Stimulated activated CD4-positive, alpha-beta T cell treated with anti-CD3 and anti-CD28 coated beads, Interleukin-2, amount 100 ng/mL, for 4 hours (primary cell): ENCODE measurements around the gene YPEL3.

Experiments used
- DNase-seq: peaks from one replicate; pipeline ENCODE4 v3.0.0-alpha.2; 2020; ENCODE audit warnings: low read depth

The YPEL3 gene

DNA sequence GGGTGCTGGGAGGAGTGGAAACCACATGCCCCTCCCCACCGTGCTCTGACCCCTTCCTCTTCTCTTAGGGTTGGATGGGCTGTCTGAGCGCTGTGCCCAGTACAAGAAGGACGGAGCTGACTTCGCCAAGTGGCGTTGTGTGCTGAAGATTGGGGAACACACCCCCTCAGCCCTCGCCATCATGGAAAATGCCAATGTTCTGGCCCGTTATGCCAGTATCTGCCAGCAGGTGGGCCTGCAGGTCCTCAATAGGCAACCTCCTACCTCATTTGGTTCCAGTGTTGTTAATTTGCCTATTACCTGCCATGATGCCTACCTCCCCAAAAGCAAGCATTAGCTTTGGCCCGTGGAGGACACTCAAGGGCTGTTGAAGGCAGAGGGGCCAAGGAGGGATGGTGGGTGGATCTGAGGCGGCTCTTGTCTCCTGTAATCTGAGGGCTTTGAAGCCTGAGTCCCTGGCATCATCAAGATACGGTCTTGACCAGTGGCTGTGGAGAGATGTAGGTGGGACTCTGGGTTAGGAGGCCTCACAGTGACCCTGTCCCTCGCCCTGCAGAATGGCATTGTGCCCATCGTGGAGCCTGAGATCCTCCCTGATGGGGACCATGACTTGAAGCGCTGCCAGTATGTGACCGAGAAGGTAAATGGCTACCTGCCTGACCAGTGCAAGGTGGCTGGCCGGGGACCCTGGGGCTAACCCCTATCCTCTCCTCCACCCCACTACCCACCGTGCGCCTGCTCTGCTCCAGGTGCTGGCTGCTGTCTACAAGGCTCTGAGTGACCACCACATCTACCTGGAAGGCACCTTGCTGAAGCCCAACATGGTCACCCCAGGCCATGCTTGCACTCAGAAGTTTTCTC, 27.0 kb downstream of the YPEL3 start:
- peak; percentile 54 for DNase-seq

DNA sequence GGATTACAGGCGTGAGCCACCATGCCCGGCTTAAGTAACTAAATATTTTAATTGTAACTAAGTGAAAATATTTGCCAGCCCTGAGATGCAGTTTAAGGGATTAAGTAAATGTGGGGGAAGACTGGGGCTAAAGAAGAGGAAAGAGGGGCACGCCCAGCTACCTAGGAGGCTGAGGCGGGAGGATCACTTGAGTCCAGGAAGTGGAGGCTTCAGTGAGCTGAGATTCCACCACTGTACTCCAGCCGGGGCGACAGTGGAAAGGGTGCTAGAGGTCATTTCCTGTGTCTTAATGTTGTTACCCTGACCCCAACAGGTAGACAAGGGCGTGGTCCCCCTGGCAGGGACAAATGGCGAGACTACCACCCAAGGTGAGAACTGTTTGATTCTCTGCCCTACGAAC, 27.7 kb downstream of the YPEL3 start:
- no peak for DNase-seq

DNA sequence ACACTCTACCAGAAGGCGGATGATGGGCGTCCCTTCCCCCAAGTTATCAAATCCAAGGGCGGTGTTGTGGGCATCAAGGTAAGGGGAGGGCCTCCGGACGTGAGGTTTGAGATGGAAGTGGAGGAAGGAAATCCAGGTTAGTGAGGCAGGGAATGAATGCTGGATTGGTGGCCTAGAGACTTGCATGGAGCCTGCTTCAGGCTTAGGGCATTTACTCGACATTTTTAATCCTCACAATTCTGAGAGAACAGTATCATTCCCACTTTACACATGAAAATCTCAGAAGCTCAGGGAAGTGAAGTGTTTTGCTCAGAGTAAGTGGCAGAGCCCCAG, 28.5 kb downstream of the YPEL3 start:
- no peak for DNase-seq

DNA sequence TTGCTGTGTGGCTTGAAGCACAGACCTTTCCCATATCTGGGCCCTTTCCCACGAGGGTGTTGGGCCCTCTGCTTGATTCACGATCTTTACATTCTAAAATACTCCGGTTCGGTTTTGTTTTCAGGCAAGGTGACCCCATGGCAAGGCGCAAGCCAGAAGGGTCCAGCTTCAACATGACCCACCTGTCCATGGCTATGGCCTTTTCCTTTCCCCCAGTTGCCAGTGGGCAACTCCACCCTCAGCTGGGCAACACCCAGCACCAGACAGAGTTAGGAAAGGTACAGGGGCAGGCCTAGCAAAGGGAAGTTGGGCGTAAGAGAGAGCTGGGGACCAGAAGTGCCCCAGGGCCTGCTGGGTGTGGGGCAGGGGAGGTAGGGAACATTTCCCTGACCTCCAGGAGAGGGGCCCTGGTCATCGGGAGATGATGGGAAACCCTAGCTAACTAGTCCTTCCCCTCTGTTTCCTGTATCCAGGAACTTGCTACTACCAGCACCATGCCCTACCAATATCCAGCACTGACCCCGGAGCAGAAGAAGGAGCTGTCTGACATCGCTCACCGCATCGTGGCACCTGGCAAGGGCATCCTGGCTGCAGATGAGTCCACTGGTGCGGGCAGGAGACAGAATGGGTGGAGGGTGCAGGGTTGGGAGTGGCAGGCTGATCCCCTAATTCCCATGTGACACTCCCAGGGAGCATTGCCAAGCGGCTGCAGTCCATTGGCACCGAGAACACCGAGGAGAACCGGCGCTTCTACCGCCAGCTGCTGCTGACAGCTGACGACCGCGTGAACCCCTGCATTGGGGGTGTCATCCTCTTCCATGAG, 29.0 kb downstream of the YPEL3 start:
- no peak for DNase-seq

DNA sequence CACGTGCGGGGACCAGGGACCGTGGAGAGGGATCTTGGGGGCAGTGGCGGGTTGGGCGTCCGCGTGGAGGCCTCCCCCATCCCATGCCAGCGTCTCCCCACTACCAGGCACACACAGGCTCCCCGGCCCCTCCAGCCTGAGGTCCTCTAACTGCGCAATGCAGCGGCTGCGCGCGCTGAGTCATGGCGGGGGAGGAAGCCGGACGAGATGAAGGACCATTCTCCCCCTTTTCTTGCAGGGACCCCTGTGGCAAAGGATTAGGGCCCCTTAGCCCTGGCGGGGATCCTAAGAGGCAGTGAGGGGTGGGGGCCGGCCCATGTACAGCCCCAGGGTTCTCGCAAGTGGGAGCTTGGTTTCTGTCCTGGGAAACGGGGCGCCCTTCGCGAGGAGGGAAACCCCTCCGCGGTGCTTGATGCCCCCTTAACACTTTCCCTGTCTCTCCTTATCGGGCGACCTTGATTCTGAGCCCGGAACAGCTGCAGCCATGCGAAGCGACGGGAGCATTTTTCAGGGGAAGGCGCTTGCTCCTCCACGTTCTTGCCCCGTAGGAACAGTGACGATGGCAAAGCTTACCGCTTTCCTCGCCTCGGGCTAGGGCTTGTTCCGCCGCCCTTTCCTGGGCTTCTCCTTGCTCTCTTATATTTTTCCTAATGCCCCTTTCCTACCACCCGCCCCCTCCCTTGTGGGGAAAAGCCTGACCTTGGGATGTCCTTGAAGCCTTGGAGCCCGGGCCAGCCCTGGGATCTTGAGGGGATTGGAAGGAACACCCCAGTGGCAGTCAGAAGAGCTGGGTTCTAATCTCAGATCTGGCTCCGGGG, 29.9 kb downstream of the YPEL3 start:
- DNase-seq: no peak

DNA sequence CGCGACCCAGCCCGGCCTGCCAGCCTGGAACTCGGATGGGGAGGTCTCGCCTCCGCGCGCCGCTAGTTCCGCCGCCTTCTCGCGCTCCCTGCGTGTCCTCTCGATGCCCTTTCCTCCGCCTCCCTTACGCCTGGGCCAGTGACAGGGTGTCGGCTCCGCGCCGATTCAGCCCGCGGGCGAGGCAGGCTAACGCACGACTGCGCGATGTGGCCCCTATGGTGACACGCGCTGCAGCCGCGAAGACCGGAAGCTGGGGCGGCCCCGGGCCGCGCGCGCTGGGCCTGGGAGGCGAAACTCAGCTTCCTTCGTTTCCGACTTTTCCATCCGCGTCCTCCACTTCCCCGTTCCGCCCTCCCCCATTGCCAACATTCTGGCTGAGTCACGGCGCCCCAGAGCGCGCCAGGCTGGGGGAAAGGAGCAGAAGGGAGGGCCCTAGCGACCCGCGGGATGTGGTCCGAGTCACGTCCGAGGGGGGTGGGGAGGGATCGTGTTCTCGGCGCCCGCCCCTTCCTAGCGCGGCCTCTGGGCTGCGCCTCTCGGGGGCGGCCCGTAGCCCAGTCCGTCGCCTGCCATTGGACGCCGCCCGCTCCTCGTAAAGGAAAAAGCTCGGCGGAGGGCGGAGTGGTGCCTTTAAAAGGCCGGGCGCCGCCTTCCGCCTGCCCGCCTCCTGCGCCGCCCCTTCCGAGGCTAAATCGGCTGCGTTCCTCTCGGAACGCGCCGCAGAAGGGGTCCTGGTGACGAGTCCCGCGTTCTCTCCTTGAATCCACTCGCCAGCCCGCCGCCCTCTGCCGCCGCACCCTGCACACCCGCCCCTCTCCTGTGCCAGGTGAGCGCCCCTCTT, 30.7 kb downstream of the YPEL3 start, which contains the start of gene ALDOA:
TSS of gene ALDOA (plus strand) at position 659 of the 841 bp plus-strand sequence. CDS start 1,138 bp downstream, outside the sequence.
- peak; percentile 94 for DNase-seq

DNA sequence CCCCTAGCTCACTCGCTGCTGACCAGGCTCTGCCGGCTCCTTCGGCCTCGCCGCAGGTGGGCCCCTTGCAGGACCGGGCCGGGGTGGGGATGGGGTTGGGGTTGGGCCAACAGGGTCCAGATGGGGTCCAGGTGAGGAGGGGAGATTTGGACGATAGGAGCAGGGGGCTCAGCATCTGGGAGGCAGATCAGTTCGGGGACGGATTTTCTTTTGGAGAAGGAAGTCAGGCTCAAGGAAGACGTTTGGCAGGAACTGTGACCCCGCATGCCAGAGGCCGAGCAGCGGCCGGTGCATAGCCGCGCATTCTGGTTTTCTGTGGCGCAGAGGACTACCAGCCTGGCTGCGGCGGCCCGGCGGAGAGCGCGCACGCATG, 31.3 kb downstream of the YPEL3 start:
- DNase-seq: no peak

DNA sequence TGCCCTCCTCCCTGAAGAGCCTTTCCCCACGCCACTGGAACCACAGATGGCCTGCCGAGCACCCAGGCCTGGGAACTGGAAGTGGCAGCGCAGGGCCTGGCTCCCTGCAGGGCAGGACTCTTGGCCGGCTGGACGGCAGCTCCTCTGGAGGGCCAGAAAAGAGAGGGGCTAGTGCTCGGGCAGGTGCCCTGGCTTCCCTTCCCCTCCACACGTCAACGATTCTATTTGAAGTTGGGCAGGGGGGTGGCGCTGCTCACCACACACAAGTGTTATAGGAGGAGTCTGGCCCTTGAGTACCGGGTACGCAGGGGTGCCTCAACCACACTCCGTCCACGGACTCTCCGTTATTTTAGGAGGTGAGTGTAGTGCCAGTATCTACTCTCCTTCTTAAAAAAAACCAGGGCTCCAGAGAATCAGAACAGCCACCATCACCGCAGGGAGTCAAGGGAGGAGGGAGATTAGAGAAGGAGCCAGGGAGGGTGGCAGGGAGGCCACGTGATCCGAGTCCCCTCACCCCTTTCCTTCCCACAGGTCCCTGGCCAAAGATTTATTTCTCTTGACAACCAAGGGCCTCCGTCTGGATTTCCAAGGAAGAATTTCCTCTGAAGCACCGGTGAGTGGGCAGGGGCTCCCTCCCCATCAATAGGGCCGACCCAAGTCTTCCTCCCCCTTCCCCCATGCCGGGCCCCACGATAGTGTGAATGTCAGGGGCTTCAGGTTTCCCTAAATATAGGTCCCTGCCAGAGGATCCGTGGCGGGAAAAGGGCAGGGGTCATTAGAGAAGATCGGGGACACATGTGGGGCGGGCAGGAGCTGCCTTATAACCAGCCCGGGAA, 31.9 kb downstream of the YPEL3 start:
- peak; percentile 60 for DNase-seq

DNA sequence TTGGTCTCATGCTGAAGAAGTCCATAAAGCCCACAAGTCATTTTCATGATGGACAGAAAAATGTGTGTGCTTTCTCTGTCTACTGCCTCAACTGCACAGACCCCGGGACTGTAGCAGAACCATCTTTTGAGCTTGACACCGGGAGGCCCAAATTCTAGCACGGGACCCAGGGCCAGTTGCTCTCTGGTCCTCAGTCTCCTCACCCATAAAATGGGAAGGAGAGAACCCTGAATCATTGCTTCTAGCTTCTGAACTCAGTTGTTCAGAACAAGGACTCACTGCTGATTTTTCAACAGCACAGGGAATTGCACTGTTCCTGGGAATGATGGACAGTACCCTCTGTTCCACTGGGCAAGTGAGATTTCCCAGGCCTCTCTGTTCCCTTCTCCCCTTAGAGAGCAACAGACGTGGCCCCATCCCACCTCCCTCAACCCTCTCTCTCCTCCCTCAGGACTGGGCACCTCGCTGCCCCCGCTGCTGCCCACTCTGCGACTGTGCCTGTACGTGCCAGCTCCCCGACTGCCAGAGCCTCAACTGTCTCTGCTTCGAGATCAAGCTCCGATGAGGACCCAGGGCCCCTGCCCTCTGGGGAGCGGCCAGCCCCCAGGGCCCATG, 32.6 kb downstream of the YPEL3 start:
- DNase-seq: no peak

DNA sequence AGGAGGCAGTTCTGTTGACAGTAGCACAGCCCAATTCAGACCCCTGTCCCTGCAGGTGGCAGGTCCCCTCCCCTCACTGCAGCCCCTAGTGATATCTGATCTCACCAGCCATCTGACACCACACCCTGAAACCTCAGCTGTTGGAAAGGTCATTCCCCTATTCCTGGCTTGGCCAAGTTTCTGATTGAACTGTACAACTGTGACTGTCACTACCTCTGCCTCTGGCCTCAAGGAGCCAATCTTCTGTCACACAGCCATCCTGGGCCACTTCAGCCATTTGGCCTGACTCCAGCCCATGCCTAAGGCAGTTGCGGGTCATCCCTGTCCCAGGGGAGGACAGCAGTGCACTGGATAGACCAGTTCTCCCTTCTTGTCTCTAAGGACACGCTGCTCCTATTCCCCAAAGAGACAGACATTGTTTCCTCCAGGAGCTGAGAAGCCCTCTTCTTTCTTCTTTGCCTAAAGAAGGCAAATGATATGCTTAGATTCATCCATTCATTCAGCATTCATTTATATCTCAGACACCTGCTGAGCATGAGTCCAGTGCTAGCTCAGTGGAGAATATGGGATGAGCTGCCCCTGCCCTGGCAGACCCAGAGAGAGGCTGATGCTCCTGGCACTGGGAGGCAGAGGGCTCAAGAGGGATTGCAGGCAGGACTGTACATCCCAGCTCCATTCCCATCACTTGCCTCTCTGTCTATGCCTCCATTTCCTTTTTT, 35.0 kb downstream of the YPEL3 start:
- no peak for DNase-seq

DNA sequence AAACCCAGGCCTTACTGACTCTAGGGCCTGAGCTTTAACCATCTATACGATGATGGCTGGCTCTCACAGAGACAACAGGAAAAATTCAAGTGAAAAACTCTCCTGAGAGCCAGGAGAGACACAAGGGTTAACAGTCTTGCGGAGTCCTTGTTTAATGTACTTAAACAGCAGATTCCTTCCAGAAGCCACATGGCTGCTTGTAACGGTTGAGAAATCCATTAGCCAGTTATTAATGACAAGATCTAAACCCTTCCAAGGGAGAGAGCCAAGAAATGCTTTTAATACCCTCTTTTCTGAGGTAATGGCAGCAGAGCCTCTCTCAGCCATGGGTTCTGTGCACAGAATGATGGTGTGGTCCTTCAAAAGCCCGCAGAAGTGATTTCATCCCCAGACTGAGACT, 35.7 kb downstream of the YPEL3 start:
- DNase-seq: no peak

DNA sequence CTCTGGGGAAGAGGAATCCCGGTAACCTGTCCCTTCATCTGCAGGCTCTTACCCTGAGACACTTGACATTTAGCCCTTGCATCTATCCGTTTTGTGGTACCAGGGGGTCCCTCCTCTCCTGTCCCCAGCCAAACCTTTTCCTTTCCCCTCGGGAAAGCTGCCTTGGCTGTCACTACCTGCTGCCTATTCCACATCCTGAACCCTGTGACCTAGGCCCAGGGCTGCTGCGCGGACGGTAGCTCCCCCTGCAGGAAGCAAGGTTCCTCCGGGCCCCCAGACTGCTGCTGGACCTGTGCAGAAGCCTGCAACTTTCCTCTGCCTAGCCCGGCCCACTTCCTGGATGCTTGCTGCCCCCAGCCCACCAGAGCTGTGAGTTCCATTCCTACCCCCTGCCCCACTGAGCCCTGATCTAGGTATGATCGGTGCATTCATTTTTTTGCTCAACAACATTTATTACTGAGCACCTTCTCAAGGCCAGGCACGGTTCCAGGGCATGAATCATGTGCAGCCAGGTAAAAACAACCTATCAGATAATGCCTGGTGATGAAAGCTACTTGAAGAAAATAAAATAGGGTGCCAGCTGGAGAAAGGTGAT, 41.0 kb downstream of the YPEL3 start:
- no peak for DNase-seq

DNA sequence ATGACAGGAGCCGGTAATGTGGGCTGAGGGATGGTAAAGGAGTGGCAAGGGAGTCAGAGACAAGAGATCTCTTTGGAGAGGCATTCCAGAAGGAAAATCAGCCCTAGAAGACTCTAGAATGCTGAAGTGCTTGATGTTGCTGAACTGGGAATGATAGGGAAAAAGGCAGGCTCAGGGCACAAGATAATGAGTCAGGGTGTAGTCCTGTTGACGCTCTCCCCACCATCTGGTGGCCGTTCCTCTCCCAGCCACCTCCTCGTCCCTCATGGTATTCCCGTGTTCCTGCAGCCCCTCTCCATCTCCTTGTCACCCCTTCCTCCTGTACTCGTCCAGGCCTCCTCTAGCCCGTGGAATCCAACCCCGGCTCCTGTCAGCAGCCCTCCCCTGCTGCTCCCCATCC, 41.6 kb downstream of the YPEL3 start:
- DNase-seq: no peak

DNA sequence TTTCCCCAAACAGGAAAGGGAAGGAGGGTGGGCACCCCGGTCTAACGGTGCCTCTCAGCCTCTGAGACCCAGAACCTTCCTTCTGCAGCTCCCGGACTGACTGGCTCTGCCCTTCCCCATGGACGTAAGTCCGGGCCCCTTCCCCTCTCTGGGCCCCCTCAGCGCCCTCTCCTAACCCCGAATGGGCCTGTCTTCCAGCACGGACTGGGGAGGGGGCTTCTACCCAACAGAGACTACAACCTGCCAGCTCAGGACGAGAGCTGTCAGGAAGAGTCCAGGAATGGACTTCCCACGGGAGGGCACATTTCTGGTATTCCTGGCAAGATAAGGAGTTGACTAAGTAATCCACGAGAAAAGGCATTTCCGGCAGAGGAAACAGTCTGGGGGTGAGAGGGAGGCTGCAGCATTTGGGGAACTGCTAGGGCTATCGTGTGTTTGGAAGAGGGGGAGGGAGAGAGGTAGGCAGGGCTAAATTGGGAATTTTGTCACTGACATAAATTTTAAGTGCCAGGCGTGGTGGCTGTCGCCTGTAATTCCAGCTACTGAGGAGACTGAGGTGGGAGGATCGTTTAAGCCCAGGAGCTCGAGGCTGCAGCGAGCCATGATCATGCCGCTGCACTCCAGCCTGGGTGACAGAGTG, 42.5 kb downstream of the YPEL3 start:
- DNase-seq: no peak

DNA sequence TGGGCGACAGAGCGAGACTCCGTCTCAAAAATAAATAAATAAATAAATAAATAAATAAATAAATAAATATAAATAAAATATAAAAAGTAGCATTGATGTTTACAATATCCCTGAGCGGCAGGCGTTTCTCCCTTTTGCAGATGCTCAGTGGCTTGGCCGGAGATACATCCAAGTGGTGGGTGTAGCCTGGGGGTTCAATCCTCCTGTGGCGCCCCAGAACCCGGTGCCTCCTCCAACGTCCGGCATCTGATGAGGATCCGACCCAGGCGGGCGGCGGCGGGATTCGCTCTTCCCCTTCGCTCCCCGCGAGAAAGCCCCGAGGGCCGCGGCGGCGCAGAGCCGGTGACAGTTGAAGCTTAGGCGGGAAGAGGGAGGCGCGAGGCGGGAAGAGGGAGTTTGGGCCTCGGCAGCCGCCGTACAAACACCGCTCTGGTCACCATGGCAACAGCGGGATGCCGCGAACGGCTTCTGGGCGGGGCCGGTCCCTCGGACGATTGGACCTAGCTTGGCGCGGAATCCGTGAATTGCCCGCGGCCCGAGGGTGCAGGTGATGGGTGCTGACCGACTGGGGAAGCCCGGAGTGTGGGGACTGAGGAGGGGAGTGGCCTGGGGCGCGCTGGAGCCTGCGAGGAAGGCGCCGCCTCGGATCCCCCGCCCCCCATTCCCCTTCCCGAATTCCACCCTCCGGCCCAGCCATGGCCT, 43.2 kb downstream of the YPEL3 start:
- peak; percentile 85 for DNase-seq

DNA sequence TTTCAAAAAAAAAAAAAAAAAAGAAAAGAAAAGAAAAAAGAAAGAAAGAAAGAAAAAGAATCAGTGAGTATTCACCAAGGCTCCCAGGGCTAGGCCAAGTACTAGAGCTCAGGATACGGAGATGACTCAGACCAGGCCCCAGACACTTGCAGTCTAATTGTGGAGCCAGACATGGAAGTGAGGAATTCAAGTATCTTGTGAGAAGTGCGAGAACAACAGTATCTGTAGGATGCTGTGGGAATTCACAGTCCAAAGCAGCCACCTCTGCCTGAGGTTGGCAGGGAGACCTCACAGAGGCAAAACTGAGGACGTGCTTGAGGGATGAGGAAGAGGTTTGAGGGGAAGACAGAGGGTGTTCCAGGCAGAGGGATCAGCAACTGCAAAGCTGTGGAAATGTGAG, 44.5 kb downstream of the YPEL3 start:
- DNase-seq: no peak

DNA sequence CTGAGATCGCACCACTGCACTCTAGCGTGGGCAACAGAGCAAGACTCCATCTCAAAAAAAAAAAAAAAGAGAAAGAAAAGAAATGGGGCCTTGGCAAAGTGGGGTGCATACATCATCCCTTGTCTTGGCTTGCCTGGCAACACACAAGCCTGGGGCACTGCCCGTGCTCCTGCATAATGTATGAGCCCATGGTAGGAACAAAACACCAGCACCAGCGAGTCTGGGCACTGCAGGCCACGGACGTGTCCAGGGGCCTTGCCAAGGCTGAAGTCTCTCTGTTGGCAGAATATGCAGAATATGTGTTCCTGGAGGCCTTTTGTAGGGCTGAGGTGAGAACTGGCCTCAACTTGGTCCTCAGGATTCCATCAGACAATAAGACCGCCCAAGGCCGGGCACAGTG, 46.1 kb downstream of the YPEL3 start:
- no peak for DNase-seq

DNA sequence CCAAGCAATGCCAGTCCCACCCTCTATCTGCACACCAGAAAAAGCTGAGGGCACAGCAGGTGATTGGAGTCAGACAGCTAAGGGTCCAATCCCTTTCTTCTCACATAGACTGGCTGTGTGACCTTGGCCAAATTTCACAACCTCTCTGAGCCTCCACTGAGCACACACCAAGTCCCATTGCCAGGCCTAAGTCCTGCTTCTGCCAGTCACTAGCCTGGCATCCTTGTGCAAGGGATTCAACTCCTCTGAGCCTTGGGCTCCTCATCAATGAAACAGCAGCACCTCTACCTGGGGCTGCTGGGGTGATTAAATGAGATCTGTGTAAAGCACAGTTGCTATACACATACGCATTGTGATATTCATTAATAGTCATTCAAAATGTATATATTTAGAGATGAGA, 49.4 kb downstream of the YPEL3 start:
- no peak for DNase-seq
